DMS53 treated with DMSO at 0.1 percent for 48 hours (cell line): Measurements from ENCODE around the gene CBR3.

Experiments used
- DNase-seq: peaks from one replicate; lab custom pipeline; 2025; ENCODE audit not compliant: unreplicated experiment; lab: John Stamatoyannopoulos, UW

The CBR3 gene

DNA sequence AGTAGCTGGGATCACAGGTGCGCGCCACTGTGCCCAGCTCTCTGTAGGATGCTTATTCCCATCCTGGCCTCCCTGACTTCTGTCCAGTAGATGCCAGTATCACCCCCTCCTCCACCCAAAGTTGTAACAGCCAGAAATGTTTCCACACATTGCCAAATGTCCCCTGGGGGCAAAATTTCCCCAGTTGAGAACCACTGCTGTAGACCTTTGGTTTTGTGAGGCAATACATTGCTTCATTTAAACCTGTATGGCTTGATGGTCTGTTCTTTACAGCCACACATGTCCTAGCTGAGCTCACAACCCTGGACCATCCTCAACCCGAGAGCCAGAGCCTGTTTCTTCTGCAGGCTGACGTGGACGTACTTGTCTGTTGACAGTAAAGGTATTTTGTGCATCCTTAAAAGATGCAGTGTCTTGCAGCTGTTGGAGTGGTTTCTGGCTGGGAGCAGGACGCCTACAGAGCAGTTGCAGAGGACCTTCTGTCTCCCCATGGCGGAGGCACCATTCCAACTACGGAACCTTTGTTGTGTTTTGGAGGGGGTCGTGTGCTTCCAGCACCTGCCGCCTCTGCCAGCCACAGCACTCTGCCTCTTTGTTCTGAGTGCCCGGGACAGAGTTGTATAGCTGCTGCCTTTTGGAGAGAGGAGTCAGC, 48.4 kb downstream of the CBR3 start:
- no peak for DNase-seq

DNA sequence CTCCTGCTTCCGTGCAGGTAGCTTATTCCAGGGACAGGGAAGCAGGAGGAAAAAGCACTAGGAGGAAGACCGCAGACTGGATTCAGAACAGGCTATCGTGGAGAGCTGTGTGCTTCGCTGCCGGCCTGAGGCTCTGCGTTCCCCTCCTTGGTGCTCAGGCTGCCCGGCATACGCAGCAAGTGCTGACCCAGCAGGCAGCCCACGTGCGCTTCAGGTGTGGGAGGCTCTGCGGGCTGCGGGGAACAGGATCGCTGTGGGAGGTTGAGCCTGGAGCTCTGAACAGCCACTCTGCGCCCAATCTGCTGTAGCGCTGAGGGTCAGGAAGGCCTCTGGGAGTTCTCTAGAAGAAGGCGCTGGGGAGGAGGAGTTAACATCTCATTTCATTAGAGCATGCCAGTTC, 49.7 kb downstream of the CBR3 start:
- no peak for DNase-seq

DNA sequence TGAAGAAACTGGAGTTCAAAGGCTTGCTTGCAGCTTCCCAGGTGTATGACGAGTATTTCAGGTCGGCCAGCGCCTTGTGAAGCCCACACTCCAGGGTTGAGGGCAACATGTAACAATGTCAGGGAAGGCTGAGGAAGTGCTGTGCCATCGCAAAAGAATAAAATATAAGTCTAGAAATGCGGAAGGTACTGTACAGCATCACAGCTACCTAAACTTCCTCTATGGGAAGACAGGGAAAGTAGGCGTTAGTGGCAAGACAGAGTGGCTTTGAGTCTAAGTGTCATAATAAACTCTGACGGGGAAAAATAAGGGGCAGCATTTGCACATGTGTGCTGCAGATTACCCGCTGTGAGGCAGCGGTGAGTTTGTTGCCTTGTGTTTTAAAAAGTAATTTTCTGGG, 50.6 kb downstream of the CBR3 start:
- DNase-seq, result no peak

DNA sequence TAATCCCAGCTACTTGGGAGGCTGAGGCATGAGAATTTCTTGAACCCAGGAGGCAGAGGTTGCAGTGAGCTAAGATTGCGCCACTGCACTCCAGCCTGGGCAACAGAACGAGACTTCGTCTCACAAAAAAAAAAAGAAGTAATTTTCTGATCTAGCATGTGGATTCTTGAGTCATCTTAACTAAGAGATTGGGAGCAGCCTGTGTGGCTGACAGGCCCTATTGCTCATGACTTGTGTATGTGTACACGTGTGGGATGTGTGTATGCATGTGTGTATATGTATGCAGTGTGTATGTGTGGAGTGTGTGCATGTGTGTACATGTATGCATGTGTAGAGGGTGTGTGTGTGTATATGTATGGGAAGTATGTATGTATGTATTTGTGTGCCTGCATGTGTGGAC, 51.2 kb downstream of the CBR3 start:
- no peak for DNase-seq

DNA sequence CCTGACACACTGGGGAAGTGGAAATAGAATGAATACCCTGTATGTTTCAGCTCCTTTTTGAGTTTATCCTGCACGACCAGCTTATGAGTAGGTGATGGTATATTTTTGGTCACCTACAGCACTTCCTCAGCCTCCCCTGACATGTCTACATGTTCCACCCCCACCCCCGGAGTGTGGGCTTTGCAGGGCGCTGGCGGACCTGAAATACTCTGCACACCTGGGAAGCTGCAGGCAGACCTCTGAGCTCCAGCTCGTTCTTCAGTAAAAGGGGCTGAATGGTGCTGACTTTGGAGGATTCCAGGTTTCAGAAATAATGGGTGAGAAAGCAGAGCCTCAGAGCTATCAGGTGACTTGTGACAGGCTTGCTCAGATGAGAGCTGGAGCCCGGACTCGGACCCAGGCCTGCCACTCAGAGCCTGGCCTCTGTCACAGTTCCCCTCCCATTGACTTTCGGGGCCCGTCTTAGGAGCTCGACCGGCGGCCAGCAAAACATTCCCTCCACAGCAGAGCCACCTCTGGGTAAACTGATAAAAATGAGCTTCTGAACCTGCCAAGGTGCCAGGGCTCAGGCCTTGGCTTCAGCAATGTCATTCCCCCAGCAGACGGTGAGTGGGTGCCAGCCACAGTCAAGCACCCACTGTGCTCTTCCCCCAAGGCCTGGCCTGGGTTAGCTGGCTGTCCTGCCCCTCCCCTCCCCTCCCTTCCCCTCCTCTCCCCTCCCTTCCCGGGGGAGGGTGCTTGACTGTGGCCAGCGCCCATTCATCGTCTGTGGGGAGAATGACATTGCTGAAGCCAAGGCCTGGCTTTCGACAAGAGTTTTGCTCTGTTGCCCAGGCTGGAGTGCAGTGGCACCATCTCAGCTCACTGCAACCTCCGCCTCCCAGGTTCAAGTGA, 51.9 kb downstream of the CBR3 start:
- no peak for DNase-seq

DNA sequence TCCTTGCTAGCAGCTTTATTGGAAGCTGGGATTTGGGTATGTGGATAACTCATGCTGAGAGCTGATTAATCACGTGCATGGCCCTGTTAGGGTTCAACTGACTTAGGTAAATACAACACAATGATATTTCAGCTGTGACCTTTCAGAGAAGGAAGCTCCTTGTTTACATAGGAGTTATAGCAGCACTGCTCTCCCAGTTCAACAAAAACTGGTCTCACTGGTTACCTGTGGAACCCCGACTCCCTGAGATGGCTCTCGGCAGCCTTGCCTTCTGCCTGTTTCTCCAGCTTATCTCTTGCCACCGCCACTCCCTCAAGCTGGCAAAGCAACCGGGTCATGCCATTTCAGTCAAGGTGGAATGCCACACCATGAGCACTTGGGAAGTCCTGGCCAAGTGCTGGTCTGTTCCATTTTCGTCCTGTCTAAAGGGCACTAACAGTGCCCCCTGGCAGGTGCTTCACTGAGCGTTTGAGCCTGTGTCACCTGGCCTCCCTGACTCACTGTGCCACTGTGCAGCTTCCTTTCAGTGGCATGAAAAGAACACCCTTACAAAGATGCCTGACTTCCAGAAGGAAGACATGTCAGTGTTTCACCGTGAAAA, 53.3 kb downstream of the CBR3 start:
- DNase-seq, result peak; percentile 95

DNA sequence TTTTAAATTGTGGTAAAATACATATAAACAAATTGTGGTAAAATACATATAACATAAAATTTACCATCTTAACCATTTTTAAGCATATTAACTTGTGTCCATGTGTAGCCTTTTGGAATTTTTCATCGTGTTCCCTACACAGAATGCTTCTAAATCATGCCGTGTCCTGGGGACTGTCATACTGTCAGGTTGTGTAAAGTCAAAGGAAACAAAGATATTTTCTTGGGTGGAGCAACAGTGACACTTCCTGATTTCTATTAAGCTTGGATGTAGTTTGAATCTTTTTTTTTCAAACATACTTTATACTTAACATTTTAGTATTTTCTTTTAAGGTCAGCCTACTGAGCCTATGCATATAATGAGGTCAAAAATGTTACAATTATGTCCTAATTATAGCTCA, 54.1 kb downstream of the CBR3 start:
- no peak for DNase-seq

DNA sequence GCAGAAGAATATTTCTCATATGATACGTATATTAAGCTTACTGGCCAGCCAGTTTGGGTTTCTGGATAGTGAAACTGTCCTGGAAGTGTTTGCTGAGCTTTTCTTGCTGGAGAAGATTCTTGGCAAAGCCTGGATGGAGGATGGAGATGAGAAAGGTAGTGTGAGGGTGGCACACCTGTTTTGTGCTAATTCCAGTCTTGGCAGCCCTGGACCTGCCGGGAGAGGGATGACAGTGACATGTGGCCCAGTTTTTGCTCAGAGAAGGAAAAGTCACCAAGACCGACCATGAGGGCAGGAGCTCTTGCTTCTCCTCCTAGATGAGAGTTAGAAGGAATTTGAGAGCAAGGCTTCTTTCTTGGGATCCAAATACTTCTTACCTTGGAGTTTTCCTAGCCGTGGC, 55.9 kb downstream of the CBR3 start:
- no peak for DNase-seq

DNA sequence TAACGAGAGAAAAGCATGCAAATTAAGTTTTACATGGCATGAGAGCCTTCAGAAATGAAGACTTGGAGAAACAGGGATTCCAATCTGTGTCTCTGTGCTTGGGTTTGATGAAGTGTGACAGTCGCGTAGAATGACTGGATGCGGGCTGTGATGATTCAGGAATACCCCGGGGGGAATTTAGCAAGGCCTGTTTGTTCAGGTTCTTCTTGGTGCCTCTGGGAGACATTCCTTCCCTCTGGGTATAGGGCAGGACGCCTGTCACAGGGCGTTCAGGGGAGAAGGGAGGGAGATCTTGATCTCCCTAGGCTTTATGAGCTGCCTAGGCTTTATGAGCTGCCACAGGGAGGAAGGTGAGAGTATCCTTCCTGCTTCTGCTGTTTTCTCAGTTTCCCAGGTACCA, 58.3 kb downstream of the CBR3 start:
- no peak for DNase-seq

DNA sequence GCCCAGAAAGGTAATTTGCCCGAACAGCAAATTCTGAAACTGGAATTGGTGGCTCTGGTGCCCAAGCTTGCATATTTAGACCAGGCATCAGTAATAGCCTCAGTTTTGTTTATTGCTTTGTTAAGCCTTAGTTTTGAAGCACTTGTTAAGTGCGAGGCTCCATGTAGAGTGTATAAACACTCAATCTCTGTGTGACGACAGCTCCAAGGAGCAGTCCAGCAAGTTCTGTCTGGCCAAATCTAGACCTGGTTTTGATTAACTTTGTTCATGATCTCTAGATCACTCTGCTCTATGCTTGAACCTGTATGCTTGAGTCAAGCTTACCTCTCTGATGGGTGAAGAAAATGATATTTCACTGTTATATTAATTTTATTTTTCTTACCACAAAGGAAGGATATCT, 59.1 kb downstream of the CBR3 start:
- DNase-seq, result peak; percentile 50

DNA sequence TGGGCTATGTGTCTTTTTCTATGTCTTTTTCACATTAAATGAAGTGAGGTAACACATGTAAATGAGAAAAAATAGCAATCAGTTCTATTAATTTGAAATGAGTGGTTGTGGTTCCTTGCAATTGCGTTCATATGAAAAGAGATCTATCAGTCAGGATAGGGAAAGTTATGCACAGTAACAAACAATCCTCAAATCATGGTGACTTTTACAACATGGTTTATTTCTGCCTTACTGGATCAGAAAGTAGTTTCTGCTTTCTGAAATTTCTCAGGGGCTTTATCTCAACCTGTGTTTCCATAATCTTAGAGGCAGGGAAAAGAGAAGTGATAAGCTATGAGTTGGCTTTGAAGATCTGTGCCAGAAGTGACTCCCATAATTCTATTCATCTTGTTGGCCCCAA, 60.7 kb downstream of the CBR3 start:
- no peak for DNase-seq
